GM18511 (cell line): ENCODE results near the gene ZNF687.
A peak's percentile ranks its signal among the peaks of the same experiment; 100 is the strongest.

Source experiments
- ATAC-seq: cut with Tn5 transposase; IDR thresholded peaks from one replicate; pipeline ENCODE4 v1.9.1; 2021; ENCODE audit warnings: mild to moderate bottlenecking, moderate library complexity; ENCODE audit not compliant: unreplicated experiment

ZNF687 gene

GRCh38 chr1:151281225-151281968 is 702 bp upstream of the ZNF687 start:
- ATAC-seq, result peak; percentile 34

- peak; percentile 2 for ATAC-seq
These were observed 1.0 kb downstream of the ZNF687 start for GRCh38 chr1:151282883-151283725.

GRCh38 chr1:151284013-151284577 is 2.0 kb downstream of the ZNF687 start:
- no peak for ATAC-seq

- no peak for ATAC-seq
These were observed 4.7 kb downstream of the ZNF687 start for GRCh38 chr1:151286619-151287340.

GRCh38 chr1:151287341-151287699 is 5.2 kb downstream of the ZNF687 start:
- ATAC-seq, result no peak

- ATAC-seq, result no peak
These were observed 5.8 kb downstream of the ZNF687 start for GRCh38 chr1:151287767-151288500.

GRCh38 chr1:151288502-151288901 is 6.4 kb downstream of the ZNF687 start:
- no peak for ATAC-seq

- ATAC-seq, result no peak
These were observed 7.2 kb downstream of the ZNF687 start for GRCh38 chr1:151289080-151289935.

- ATAC-seq, result no peak
These were observed 8.1 kb downstream of the ZNF687 start for GRCh38 chr1:151289991-151290708.

GRCh38 chr1:151290709-151291303 is 8.7 kb downstream of the ZNF687 start:
- no peak for ATAC-seq

GRCh38 chr1:151292207-151293030 is 10.3 kb downstream of the ZNF687 start:
- no peak for ATAC-seq

GRCh38 chr1:151293093-151293492 is 11.0 kb downstream of the ZNF687 start:
- no peak for ATAC-seq

GRCh38 chr1:151294742-151295462 is 12.8 kb downstream of the ZNF687 start:
- no peak for ATAC-seq

GRCh38 chr1:151309811-151310323 is 27.8 kb downstream of the ZNF687 start:
- ATAC-seq, result no peak

- ATAC-seq, result no peak
These were observed 28.9 kb downstream of the ZNF687 start for GRCh38 chr1:151311011-151311410.

GRCh38 chr1:151311589-151312331 is 29.7 kb downstream of the ZNF687 start:
- no peak for ATAC-seq
